AG08395 (cell line): ENCODE results near the gene STRN3.
"Not testable (repeated sequence)": the region's sequence is repeated elsewhere in the genome, so short reads cannot be mapped to it uniquely, and the experiment has no call there.

Experiments
- DNase-seq: peaks from one replicate; pipeline ENCODE4 v3.0.0; 2012; ENCODE audit warnings: mixed read lengths, low spot score

Gene STRN3

DNA sequence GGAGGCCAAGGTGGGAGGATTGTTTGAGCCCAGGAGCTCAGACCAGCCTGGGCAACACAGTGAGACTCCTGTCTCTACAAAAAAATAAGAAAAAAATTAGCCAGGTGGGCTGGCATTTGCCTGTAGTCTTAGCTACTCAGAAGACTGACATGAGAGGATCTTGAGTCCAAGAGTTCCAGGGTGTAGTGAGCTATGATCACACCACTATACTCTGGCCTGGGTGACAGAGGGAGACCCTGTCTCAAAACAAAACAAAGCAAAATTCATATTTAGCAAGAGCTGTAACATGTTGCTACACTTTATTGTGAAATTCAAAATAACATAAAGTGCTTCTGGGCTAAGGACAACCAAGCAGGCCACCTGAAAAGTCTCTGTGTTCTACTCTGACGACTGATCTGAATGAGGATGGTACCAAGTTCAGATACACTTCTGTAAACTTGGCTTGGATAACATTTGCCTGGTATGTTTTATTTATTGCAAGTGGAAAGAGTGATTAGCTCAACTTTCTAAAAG lies 11.6 kb upstream of the STRN3 start:
- DNase-seq, result no peak

DNA sequence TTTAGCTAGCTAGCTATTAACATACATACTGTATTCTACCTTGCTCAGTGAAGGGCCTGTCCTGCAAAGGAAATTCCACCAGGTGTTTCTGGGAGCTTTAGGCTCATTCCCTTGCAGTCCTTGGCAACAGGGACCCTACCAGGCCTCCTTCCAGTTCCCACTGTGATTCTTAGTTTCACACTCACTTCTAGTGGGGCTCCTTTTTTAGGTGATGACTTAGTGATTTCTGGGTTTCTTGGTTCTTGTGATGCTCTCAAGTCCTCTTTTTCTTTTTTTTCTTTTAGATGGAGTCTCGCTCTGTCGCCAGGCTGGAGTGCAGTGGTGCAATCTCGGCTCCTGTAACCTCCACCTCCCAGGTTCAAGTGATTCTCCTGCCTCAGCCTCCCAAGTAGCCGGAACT lies 10.4 kb upstream of the STRN3 start:
- no peak for DNase-seq

DNA sequence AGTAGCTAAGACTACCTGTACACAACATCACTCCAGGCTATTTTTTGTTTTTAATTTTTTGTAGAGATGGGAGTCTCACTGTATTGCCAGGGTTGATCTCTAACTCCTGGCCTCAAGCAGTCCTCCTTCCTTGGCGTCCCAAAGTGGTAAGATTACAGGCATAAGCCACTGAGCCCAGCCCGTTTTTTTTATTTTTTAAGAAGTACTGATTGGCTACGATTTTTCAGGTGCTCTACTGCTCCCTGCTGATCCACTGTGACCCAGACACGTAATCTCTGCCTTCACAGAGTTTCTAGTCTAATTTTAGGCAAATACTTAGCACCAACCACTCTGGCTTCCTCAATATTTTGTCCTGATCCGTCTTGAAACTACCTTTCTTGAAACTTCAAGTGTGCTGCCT lies 4.3 kb upstream of the STRN3 start:
- DNase-seq, result no peak

DNA sequence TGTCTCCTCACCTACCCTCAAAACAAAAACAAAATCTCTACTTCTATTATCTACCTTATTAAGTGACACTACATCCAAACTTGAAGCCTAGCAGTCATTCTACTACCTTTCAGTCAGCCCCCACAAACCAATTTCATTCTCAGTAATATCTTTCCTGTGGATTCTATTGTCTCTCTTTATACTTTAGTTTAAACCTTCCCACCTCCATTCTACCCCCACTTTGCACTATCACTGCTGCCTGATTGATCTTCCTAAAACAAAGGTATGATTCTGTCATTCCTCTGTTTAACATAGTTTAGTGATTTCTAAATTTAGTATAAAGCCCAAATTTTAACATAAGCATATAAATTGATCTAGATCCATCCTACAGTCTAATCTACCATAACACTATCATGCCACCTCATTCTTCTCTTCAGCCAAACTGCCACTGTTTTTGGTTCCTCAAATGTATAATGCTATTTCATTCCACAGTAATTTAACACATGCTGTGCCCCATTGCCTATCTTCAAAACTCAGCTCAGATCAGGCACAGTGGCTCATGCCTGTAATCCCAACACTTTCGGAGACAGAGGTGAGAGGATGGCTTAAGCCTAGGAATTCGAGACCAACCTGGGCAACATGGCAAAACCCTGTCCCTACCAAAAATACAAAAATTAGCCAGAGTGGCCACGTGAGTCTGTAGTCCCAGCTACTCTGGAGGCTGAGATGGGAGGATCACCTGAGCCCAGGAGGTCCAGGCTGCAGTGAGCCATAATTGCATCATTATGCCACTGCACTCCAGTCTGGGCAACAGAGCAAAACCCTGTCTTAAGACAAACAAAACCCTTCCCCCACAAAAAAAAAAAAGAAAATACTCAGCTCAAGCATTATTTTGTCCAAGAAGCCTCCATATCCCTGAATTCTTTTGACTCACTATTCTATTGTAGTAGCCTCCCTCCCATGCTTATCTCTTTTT lies 3.1 kb upstream of the STRN3 start:
- DNase-seq, result no peak

DNA sequence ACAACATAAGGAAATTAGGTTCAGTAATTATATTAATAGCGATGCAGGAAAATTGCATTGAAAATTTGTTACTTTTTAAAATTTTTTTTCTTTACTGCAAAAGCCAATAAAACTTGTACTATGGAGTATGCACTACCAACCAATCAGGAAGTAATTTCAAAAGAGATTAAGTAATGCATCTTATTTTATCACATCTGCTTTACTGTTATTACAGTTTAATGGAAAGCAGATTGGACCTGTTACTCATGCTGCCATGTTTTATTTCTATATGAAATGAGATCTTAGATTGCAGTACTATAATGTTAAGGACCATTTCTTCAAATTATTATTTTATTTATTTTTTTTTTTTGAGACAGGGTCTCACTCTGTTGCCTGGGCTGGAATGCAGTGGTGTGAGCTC lies 1.7 kb upstream of the STRN3 start:
- DNase-seq, result no peak

DNA sequence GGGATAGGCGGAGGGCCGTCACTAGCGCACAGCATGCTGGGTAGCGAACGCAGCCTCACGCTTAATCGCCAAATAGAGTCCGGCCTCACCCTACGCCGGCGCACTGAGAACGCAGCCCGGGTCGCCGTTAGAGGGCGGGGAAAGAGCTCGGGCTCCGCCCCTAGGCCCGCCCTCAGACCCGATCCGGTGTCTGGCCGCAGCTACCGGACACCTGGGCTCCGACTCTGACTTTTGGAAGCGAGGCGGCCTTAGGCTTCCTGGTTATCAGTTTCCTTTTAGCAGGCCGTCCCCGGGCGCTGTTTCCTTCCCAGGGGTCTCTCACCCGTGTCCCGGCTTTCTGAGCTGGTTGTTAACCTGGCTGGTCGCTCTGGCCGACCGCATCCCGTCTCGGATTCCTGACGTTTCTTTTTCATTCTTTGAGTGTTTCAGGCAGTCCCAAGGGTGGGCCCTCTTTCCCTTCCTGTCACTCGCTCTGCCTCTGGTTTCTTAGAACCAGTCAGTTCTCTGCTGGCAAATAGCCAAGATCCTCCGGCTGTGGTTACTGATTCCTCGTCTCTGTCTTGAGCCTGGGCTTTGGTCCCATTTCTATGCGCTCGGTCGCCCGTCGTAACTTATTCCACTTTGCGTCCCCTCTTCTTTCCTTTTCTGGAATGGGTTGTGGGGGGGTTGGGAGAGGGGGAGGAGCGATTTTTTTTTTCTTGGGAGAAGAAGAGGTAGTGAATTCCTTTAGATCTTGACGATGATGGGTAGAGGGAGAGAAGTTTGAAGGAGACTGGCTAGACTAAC lies 464 bp upstream of the STRN3 start:
- peak; percentile 97 for DNase-seq

DNA sequence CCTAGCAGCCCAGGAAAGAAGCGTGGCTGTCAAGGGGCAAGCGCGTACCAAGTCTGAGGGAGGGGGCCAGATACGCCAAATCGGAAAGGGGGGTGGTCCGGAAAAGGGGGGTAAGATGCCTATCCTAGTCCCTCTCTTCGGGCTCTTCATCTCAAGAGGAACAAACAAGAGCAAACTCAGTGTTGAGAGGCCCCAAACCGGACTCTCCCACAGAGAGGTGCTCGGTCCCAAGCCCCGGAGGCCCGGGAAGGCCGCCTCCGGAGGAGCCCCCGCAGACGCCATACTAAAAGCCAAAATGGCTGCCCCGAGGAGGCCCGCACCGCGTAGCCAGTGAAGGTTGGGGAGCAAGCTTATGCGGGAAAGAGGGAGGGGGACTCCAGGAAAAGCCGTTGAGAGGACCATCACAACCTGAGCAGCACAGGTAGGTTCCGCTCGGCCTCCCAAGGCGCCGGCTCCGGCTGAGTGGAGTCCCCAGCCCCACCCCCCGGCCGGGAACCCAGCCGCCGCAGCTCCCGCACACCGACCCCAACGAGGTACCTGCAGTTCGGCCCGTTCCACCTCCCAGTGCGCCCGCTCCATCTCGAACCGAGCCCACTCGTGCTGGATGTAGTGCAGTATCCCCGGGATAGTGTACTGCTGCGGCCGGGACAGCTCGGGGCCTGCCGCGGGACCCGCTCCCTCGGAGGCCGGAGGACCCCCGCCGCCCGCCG lies 657 bp downstream of the STRN3 start, which contains the start of gene AP4S1:
TSS of gene AP4S1 (plus strand) at position 283 of the 710 bp plus-strand sequence. CDS start 40,548 bp downstream, outside the sequence.
- DNase-seq, result peak; percentile 15

DNA sequence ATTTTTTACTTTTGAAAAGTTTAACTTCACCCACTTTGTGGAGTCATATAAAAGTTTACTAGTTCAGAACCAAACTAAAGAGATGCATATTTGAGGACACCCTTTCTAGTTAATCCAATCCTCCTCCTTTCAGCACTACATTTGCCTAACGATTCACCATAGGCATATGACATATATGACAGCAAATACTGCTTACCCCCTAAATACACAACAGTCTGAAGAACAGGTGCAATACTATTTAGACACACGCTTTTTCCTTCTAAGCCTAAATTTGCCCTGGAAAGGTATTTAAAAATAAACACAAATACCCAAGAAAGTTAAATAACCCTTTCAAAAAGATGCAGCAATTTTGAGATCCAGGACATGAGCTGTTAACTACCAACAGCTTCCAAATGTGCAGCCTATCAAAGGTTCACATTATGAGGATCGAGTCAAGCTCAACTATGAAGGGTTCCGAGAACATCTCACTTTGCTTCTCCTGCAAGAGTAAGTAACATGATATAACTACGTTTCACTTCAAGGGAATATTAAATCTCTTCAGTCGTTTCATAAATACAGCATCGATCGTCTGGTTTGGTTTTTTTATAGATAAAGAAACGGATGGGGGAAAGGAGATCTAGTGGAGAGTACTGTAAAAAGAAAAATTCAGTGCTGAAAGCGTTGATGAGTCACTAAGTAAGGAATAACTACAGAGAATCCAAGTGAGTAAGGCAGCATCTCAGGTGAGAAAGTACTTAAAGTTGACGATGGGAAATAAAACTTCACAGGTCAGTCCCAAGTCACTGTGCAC lies 1.4 kb downstream of the STRN3 start:
- DNase-seq, result peak; percentile 6

DNA sequence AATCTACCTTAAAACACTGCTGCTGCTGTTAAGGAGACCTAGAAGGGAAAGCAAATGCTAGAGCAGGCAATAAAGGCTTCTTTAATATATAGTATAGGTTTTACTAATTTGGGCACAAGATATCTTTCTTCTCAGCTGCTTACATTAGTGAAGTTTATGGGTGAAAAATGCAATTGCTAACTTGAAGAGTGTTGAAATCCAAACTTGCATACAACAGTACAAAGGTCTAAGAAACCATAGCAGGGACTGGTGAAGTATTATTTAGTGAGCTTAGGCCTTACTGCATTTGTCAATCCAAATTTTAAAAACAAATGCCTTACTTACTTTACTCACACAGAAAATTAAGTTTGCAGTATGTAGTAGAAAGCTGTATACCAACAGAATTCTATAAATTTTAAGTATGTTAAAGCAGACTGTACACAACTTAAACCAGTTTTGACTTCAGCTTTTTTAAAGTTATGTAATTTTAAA lies 2.1 kb downstream of the STRN3 start:
- no peak for DNase-seq

DNA sequence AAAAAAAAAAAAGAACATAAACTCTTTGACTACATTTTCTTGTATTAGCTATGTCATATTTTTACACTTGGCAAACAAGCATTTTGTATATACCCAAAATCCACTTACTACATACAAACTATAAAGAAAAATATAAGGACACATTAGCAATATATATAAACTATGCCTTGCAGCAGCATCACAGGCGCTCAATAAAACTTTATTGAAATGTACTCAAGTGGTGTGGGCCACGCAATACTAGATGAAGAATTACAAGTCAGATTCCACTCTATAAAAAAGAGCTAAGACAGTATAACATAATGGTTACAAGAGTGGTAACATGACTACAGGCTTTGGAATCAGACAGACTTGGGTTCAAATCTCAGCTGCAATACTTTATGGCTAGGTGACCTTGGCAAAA lies 3.8 kb downstream of the STRN3 start:
- DNase-seq, result no peak

DNA sequence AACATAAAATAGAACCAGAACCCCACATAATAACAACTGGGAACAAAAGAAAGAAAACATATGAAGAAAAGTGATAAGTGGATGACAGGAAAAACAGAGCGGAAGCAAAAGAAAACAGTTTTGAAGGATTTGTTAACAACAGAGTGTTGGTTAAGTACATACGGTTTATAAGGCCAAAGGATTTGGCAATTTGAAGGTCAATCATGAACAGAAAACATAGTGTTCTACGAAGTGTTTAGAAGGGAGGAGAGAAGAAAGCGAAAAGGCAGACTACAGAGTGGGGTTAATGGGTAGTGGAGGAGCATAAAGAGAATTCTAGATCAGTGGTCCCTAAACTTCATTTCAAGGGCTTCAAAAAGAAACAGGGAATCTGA lies 4.6 kb downstream of the STRN3 start:
- no peak for DNase-seq

DNA sequence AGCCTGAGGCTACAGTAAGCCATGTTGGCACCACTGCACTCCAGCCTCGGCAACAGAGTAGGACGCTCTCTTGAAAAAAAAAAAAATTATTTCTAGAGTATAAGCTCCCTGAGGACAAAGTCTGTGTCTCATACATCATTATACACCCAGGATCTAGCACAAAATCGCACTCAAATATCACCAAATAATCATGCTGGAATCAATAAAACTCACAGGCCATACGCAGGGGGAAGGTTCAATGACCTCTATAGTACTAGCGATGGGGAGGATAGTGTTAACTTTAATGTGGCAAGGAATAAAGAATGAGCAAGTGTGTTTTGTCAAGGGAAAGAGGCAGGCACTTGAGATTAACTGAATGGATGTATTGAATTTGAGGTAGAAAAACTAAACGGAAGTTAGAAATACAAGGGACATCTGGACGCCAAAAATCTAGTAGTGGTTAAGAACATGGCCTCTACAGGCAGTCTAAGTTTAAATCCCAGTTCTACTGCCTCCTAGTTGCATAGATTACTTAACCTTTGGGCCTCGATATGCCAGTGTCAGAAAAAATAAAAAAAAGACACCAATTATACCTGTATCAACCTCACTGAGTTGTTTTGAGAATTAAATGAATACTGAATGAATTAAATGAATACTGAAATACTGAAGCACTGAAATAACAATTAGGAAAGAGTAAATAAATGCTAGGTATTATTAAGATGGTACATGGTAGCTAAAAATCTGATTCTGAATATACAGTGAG lies 5.2 kb downstream of the STRN3 start:
- no peak for DNase-seq

DNA sequence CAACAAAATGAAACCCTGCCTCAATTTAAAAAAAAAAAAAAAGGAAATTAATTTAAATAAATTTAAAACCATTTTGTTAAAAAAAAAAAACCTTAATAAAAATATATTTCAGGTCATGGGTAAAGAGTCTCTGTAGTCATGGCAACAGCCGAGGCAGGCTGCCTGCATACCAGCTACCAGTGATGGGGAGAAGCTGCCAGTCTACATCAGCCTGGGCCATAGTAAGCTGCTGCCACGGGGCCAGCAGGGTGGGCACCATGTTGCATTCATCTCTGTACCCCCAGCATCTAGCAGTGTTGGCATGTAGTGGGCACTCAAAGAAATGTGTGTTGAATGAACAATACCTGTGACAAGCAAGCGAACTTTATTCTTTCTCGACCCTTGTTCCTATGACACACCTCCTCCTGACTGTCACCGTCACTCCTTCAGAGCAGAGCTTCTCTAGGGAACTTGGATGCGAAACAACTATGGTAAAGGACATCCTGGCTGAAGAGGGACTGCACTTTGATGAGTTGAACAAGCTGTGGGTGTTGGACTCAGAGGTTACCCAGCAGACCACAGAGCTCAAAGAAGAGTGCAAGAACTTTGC lies 8.0 kb downstream of the STRN3 start:
- DNase-seq, result no peak

DNA sequence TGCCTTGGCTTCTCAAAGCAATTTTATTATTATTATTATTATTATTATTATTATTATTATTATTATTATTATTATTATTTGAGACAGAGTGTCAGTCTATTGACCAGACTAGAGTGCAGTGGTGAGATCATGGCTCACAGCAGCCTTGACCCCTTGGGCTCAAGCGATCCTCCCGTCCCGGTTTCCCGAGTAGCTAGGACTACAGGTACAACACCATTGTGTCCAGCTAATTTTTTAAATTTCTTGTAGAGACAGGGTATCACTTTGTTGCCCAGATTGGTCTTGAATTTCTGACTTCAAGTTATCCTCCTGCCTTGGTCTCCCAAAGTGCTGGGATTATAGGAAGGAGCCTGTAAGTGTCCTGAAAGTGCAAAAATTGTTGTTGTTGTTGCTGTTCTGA lies 12.3 kb downstream of the STRN3 start:
- DNase-seq, result no peak

DNA sequence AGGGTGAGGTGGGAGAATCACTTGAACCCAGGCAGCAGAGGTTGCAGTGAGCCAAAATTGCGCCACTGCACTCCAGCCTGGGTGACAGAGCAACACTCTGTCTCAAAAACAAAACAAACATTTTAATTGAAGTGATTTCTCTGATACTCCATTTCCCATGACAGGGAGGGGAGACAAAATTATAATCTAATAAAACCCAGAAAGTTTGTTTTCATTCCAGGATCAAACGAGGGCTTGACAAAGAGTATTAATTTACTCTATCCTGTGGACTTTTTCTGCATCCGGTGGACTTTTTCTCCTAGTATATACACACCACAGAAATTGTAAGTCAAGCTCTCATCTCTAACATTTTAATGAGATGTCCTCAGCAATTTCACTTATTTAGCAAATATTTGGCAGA lies 15.2 kb downstream of the STRN3 start:
- DNase-seq, result no peak

DNA sequence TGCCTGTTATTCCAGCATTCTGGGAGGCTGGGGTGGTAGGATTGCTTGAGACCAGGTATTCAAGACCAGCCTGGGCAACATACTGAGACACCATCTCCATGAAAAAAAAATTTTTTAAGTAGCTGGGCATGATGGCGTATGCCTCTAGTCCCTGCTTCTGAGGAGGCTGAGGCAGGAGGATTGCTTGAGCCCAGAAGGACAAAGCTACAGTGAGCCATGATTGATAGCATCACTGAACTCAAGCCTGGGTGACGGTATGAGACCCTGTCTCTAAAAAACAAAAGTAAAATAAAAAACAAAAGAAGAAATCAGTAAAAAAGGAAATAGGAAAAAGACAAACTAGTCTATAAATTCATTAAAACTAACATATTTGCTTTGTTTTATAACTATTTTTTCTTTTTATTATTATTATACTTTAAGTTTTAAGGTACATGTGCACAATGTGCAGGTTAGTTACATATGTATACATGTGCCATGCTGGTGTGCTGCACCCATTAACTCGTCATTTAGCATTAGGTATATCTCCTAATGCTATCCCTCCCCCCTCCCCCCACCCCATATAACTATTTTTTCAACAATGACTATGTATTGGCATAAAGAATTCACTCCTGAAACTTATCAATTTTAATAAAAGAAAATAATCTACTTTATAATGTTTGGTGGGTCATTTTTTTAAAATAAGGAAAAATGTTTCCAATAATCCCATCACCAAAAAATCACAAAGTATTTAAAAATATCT lies 16.2 kb downstream of the STRN3 start:
- DNase-seq, result no peak

DNA sequence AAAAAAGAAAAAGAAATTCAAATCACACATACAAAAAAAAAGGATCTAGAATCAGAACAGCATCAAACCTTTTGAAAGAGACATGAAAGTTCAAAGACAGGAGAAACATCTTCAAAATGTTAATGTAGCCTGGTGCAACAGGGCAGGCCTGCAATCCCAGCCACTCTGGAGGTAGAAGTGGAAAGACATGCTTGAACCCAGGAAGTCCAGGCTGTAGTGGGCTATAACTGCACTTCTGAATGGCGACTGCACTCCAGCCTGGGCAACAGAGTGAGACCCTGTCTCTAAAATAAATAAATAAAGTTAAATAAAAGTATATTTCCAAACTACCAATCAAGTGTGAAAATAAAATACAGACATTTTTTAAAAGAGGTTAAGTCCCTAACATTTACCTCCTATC lies 19.5 kb downstream of the STRN3 start:
- no peak for DNase-seq

DNA sequence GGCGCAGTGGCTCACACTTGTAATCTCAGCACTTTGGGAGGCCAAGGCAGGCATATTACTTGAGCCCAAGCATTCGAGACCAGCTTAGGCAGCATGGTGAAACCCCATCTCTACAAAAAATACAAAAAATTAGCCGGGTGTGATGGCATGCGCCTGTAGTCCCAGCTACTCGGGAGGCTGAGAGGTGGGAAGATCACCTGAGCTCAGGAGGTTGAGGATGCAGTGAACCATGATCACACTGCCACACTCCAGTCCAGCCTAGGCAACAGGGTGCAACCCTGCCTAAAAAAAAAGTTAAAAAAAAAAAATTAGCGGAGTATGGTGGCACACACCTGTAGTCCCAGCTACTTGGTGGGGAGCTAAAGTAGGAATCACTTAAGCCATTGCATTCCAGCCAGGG lies 22.2 kb downstream of the STRN3 start:
- DNase-seq, result not testable (repeated sequence)

DNA sequence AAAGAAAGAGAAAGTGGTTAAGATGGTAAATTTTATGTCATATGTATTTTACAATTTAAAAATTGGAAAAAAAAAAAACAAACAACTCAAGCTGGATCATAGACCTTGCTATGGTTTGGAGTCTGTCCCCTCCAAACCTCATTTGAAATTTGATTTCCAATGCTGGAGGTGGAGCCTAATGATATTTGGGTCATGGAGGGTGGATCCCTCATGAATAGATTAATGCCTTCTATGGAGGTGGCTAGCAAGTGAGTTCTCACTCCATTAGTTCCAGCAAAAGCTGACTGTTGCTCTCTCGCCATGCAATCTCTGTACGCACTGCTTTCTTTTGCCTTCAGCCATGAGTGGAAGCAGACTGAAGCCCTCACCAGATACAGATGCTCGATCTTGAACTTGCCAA lies 22.9 kb downstream of the STRN3 start:
- no peak for DNase-seq

DNA sequence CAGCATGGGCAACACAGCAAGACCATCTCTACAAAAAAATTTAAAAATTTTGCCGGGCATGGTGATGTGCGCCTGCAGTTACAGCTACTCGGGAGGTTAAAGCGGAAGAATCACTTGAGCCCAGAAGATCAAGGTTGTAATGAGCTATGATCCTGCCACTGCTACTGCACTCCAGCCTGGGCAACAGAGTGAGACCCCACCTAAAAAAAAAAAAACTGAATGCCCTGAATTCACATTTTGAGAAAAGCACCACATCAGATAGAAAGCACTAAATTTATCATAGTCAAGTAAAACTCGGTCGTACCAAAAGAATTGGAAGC lies 24.9 kb downstream of the STRN3 start:
- DNase-seq, result no peak
